Middle frontal gyrus (tissue), 1 donor: ENCODE results near the gene EHD1.

Source experiments
- DNase-seq: peaks from one replicate; pipeline ENCODE4 v3.0.0-alpha.2; 2015; ENCODE audit warnings: low spot score; ENCODE audit errors: extremely low spot score

Gene EHD1

GRCh38 chr11:64802370-64803157 is 75.9 kb downstream of the EHD1 start:
- DNase-seq: no peak
